Right lobe of liver (tissue), 4 donors: ENCODE results near the gene TMEM50B.

Source experiments
- CTCF ChIP-seq, 4 donors: fragments of 200-600 bp in 3 of 4; fragments of 450-650 bp in 1 of 4; IDR thresholded peaks; one replicate each; pipeline versions ENCODE4 v1.5.1 to v1.8.0; 2016 to 2022; ENCODE audit warnings: antibody characterized with exemption in 4 of 4, mild to moderate bottlenecking in 2 of 4
- POLR2A ChIP-seq: fragments of 450-650 bp; IDR thresholded peaks from one replicate; pipeline ENCODE4 v1.6.1; 2017; ENCODE audit warnings: antibody characterized with exemption, mild to moderate bottlenecking
- donor health status: DM: no; HTN: no; CAD: no.
- donor health status: DM: no; HTN: no; CAD: no.
- donor health status: DM: no; HTN: yes; CAD: no.

DNA sequence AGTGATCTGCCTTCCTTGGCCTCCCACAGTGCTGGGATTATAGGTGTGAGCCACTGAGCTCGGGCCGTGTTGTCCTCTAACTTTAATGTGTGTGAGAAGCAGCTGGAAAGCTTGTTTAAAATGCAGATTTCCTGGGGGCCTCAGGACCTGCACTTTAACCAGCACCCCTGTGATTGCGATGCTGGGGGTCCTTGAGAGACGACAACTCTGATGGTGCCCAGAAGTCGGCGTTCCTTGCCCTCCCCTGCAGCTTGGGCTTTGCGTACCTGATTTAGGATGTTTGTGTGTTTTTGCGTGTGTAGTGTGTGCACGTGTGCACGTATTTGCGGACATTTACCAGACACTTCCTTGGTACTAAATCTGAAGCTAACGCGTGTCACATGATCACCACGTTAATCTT is 65.7 kb downstream of the TMEM50B start:
- TF ChIP-seq CTCF (IDR thresholded peaks at IDR 0.05) (no peak), POLR2A (no peak)
